Trophoblast cell (in vitro differentiated cells and primary cell): ENCODE results near the gene TSEN2.

Source experiments
- DNase-seq, 2 donors: peaks; one replicate each; pipeline ENCODE4 v3.0.0-alpha.2; 2016
- H2AFZ ChIP-seq: 2 replicates; pipeline ENCODE4 v1.6.1; 2013; ENCODE audit warnings: low read length, moderate library complexity, mild to moderate bottlenecking; ENCODE audit not compliant: insufficient read depth, poor library complexity
- H2AK5ac ChIP-seq: 2 replicates; pipeline ENCODE4 v1.6.1; 2013; ENCODE audit warnings: mild to moderate bottlenecking, low read length
- H2BK120ac ChIP-seq: 2 replicates; pipeline ENCODE4 v1.6.1; 2013; ENCODE audit warnings: low read length, mild to moderate bottlenecking, moderate library complexity; ENCODE audit not compliant: insufficient read depth, poor library complexity
- H2BK12ac ChIP-seq: 2 replicates; pipeline ENCODE4 v1.6.1; 2013; ENCODE audit warnings: mild to moderate bottlenecking, low read length, moderate library complexity
- H2BK5ac ChIP-seq: 2 replicates; pipeline ENCODE4 v1.6.1; 2013; ENCODE audit warnings: low read length, low read depth, moderate library complexity, mild to moderate bottlenecking; ENCODE audit not compliant: poor library complexity
- H3K14ac ChIP-seq: 2 replicates; pipeline ENCODE4 v1.6.1; 2013; ENCODE audit warnings: mild to moderate bottlenecking, low read length
- H3K18ac ChIP-seq: 2 replicates; pipeline ENCODE4 v1.6.1; 2013; ENCODE audit warnings: mild to moderate bottlenecking, low read length
- H3K23ac ChIP-seq: 2 replicates; pipeline ENCODE4 v1.6.1; 2013; ENCODE audit warnings: low read length
- H3K27ac ChIP-seq: 2 replicates; pipeline ENCODE4 v1.5.1; 2013; ENCODE audit warnings: low read depth, mild to moderate bottlenecking, inconsistent platforms, low read length, moderate library complexity
- H3K27me3 ChIP-seq: 2 replicates; pipeline ENCODE4 v1.6.1; 2013; ENCODE audit warnings: inconsistent platforms, mild to moderate bottlenecking, low read length, moderate library complexity; ENCODE audit not compliant: insufficient read depth
- H3K36me3 ChIP-seq, 2 experiments: 1 replicate in 1 of 2; 2 replicates in 1 of 2; pipeline ENCODE4 v1.6.1; 2013; ENCODE audit warnings: low read length in 2 of 2, mild to moderate bottlenecking in 2 of 2, moderate library complexity in 1 of 2; ENCODE audit not compliant: insufficient read depth in 2 of 2, control insufficient read depth in 1 of 2
- H3K4ac ChIP-seq: 2 replicates; pipeline ENCODE4 v1.6.1; 2013; ENCODE audit warnings: low read depth, mild to moderate bottlenecking, low read length, moderate library complexity
- H3K4me1 ChIP-seq, 2 experiments: 1 replicate in 1 of 2; 2 replicates in 1 of 2; pipeline ENCODE4 v1.6.1; 2013; ENCODE audit warnings: low read length in 2 of 2, mild to moderate bottlenecking in 2 of 2, moderate library complexity in 1 of 2; ENCODE audit not compliant: insufficient read depth in 2 of 2, control insufficient read depth in 1 of 2
- H3K4me2 ChIP-seq: 2 replicates; pipeline ENCODE4 v1.6.1; 2013; ENCODE audit warnings: inconsistent platforms, mild to moderate bottlenecking, low read length, moderate library complexity
- H3K4me3 ChIP-seq: 2 replicates; pipeline ENCODE4 v1.5.1; 2013; ENCODE audit warnings: mild to moderate bottlenecking, low read depth, low read length, inconsistent platforms
- H3K79me1 ChIP-seq: one replicate; pipeline ENCODE4 v1.6.1; 2013; ENCODE audit warnings: low read length
- H3K79me2 ChIP-seq: 2 replicates; pipeline ENCODE4 v1.6.1; 2013; ENCODE audit warnings: low read length, mild to moderate bottlenecking; ENCODE audit not compliant: control insufficient read depth, insufficient read depth, poor library complexity
- H3K9ac ChIP-seq: 2 replicates; pipeline ENCODE4 v1.6.1; 2013; ENCODE audit warnings: mild to moderate bottlenecking, low read length
- H3K9me3 ChIP-seq: 2 replicates; pipeline ENCODE4 v1.6.1; 2013; ENCODE audit warnings: low read depth, mild to moderate bottlenecking, control low read depth, inconsistent platforms, low read length; ENCODE audit not compliant: insufficient read depth
- H4K12ac ChIP-seq: 2 replicates; pipeline ENCODE4 v1.6.1; 2013; ENCODE audit warnings: low read depth, mild to moderate bottlenecking, low read length, moderate library complexity
- H4K8ac ChIP-seq: 2 replicates; pipeline ENCODE4 v1.6.1; 2013; ENCODE audit warnings: low read depth, mild to moderate bottlenecking, low read length, moderate library complexity
- H4K91ac ChIP-seq: one replicate; pipeline ENCODE4 v1.6.1; 2013; ENCODE audit warnings: low read depth, mild to moderate bottlenecking, low read length, moderate library complexity
- WGBS: extraction: QIAGEN DNeasy Blood & Tissue Kit; methylation state at CpG from one replicate; pipeline ENCODE4 v1.1.7; 2013; ENCODE audit warnings: missing lambda C conversion rate; ENCODE audit not compliant: insufficient read length, insufficient coverage; ENCODE audit errors: extremely low coverage; 5-methylcytosine and 5-hydroxymethylcytosine counted together

The TSEN2 gene

DNA sequence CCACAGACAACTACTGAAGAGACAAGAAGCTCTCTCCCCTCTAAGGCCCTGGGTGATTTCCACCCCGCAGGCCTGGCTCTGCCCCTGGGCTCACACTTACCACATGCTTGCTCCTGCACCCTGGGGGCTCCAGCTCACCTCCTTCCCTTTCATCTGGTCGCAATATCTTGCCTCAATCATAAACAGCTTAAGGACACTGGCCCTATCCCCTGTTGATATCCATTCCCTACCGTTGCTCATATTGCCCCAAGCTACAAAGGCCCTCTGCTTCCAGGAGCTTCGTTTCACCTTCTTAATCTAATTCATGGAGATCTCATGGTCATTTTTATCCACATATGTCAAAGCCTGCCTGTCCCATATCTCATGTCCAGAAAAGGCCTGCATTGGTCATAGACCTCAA, 46.0 kb upstream of the TSEN2 start:
- Histone ChIP-seq H3K14ac (no peak overlapping the region), H2BK120ac (no peak overlapping the region), H3K23ac (no peak overlapping the region), H4K8ac (no peak overlapping the region), H3K79me2 (no peaks in the 10 kb centered on the region), H4K91ac (no peak overlapping the region), H3K79me1 (no peaks in the 10 kb centered on the region), H3K18ac (no peak overlapping the region), H2BK5ac (no peak overlapping the region), H3K4ac (no peak overlapping the region), H3K27ac (no peak overlapping the region), H3K9me3 (no peaks in the 10 kb centered on the region), H3K36me3 (peaks cover 8 to 10% of the 10 kb centered on the region in 2 experiments), H2BK12ac (no peak overlapping the region), H3K27me3 (no peaks in the 10 kb centered on the region), H2AK5ac (no peak overlapping the region), H2AFZ (no peak overlapping the region), H4K12ac (no peak overlapping the region), H3K9ac (no peak overlapping the region), H3K4me1 (peaks cover 8 to 16% of the 10 kb centered on the region in 2 experiments), H3K4me2 (no peak overlapping the region), H3K4me3 (no peak overlapping the region)
- DNase-seq, result peak; percentile 95 to 97
- no CpG with 5 or more reads among the region's 4 CpGs for WGBS

DNA sequence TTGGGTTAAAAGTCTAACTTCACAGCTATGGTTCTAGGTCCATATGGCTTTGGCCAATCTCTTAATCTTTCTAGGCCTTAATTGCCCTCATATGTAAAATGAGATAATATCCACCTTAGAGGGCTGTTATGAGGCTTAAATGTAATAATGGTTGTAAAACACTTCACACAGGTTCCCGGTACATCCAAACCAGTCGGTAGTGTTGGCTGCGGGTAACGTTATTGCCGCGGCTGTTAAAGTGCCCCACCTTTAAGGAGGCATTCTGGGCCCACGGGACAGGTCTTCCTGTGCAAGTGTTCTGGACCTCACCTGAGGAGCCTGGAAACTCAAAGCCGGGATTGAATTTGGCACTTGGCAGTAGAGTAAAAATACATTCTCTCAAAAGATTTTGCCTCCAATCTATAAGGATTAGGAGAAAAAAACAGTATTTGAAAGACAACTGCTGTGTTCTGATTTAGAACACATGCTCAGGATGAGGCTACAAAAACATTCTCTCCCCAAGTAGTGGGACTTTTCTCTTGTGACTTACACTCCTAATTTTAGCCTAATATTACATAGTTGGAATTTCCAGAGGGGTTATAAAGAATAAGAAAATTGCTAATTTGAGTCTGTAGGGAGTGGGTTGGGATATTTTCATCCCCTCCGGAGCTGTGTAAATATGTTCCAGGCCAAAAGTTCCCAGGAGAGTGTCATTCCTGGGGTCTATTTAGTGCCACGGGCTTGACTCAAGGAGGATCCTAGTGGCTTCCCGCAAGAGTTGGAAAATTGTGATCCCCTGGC, 44.9 kb upstream of the TSEN2 start:
- Histone ChIP-seq H2BK5ac (no peak overlapping the region), H3K23ac (no peak overlapping the region), H3K79me2 (no peaks in the 10 kb centered on the region), H3K9me3 (no peaks in the 10 kb centered on the region), H3K4ac (no peak overlapping the region), H3K36me3 (peaks cover 4 to 5% of the 10 kb centered on the region in 2 experiments), H2AK5ac (no peak overlapping the region), H3K14ac (no peak overlapping the region), H3K18ac (no peak overlapping the region), H3K4me2 (no peak overlapping the region), H3K9ac (no peak overlapping the region), H2BK120ac (no peak overlapping the region), H4K8ac (no peak overlapping the region), H2BK12ac (no peak overlapping the region), H3K4me1 (peaks cover 17 to 26% of the 10 kb centered on the region in 2 experiments), H4K91ac (no peak overlapping the region), H4K12ac (no peak overlapping the region), H3K27ac (no peak overlapping the region), H3K4me3 (no peak overlapping the region), H2AFZ (no peak overlapping the region), H3K79me1 (peaks cover 10% of the 10 kb centered on the region), H3K27me3 (no peaks in the 10 kb centered on the region)
- peak; percentile 46 to 69 for DNase-seq
- WGBS, result no CpG with 5 or more reads among the region's 11 CpGs

DNA sequence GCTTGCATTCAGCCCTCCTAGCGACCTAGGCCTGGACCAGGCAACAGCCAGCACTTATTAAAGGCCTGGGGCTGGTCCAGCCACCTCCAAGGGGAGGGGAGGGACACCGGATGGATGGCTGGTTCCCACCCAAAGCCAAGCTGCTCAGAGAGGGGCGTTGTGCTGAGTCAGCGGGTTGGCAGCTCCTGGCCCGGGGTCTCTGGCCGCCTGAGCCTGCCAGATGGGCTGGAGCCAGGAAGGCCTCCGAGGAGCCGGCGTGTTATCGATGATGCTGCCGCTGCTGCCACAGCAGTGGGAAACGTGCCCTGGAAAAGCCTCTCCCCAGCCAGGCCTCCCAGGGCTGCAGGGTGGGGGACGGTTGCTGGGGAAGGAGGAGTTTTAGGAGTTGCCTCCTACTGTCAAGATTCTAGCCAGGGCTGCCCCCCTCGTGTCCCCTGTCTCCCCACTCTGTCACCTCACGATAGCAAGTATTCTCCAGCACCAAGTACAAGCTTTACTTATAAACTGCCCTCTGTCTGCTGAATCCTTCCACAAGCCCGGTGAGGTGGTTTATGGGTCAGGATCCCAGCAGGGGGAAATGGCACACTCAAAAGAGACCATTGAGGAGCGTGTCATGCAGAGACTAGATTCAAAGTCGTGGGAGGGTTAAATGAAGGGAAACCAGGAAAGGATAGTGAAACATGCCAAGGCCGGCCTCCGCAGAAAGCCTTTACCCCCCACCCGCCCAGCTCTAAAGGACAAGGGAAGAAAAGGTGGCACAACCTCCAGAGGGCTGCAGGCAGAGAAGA, 43.2 kb upstream of the TSEN2 start:
- peaks cover 23 to 39% of the 10 kb centered on the region in 2 experiments for H3K4me1 ChIP-seq
- peaks cover 26% of the 10 kb centered on the region for H3K79me1 ChIP-seq
- no peak overlapping the region for H3K9ac ChIP-seq
- no peak overlapping the region for H3K4me3 ChIP-seq
- H3K27me3 ChIP-seq, result no peaks in the 10 kb centered on the region
- no peak overlapping the region for H2BK5ac ChIP-seq
- no peaks in the 10 kb centered on the region for H3K36me3 ChIP-seq
- no peak overlapping the region for H4K12ac ChIP-seq
- H4K91ac ChIP-seq, result peak overlapping the region; percentile 19
- H3K14ac ChIP-seq, result no peak overlapping the region
- WGBS, result no CpG with 5 or more reads among the region's 21 CpGs
- H3K4ac ChIP-seq, result no peak overlapping the region
- H3K27ac ChIP-seq, result no peak overlapping the region
- peak overlapping the region; percentile 73 for H2BK12ac ChIP-seq
- no peak overlapping the region for H3K4me2 ChIP-seq
- H4K8ac ChIP-seq, result no peak overlapping the region
- H3K79me2 ChIP-seq, result no peaks in the 10 kb centered on the region
- H3K9me3 ChIP-seq, result no peaks in the 10 kb centered on the region
- no peak overlapping the region for H3K18ac ChIP-seq
- peak overlapping the region; percentile 8 for H2BK120ac ChIP-seq
- H3K23ac ChIP-seq, result no peak overlapping the region
- DNase-seq, result no peak
- H2AK5ac ChIP-seq, result peak overlapping the region; percentile 13
- no peak overlapping the region for H2AFZ ChIP-seq

- H4K91ac ChIP-seq, result peak overlapping the region; percentile 54
- no peaks in the 10 kb centered on the region for H3K79me2 ChIP-seq
- H3K18ac ChIP-seq, result no peak overlapping the region
- peak; percentile 97 to 99 for DNase-seq
- no peaks in the 10 kb centered on the region for H3K9me3 ChIP-seq
- no peaks in the 10 kb centered on the region for H3K36me3 ChIP-seq
- H3K4ac ChIP-seq, result no peak overlapping the region
- H3K14ac ChIP-seq, result no peak overlapping the region
- H3K23ac ChIP-seq, result no peak overlapping the region
- no peak overlapping the region for H2AFZ ChIP-seq
- H4K12ac ChIP-seq, result no peak overlapping the region
- H2BK12ac ChIP-seq, result peak overlapping the region; percentile 23
- H2BK5ac ChIP-seq, result no peak overlapping the region
- H3K4me1 ChIP-seq, result peaks cover 23 to 38% of the 10 kb centered on the region in 2 experiments
- no peak overlapping the region for H3K4me2 ChIP-seq
- no peak overlapping the region for H2AK5ac ChIP-seq
- H3K27me3 ChIP-seq, result no peaks in the 10 kb centered on the region
- H3K9ac ChIP-seq, result no peak overlapping the region
- H2BK120ac ChIP-seq, result peak overlapping the region; percentile 48
- no peak overlapping the region for H3K4me3 ChIP-seq
- H3K27ac ChIP-seq, result no peak overlapping the region
- WGBS, result no CpG with 5 or more reads among the region's 20 CpGs
- peak overlapping the region; percentile 2 for H4K8ac ChIP-seq
- H3K79me1 ChIP-seq, result peaks cover 26% of the 10 kb centered on the region
Measured at GRCh38 chr3:12442654-12443501, 41.4 kb upstream of the TSEN2 start.
